Common myeloid progenitor, CD34-positive (primary cell): ENCODE results near the gene MYL9.

Experiments
- CTCF ChIA-PET: fragments of 350-600 bp; sonication (Branson Sonifier 250); formaldehyde crosslinking; loops from one replicate; lab custom pipeline; 2021; ENCODE audit warnings: antibody characterized with exemption; lab: Charles Lee
- POLR2A ChIA-PET: fragments of 350-600 bp; sonication (Branson Sonifier 250); formaldehyde crosslinking; loops from one replicate; lab custom pipeline; 2021; ENCODE audit warnings: antibody characterized with exemption; lab: Charles Lee
- DNase-seq, 3 donors: peaks; one replicate each; pipeline versions ENCODE4 v3.0.0 to v3.0.0-alpha.2; 2013
- H3K27ac ChIP-seq, 2 experiments: 1 replicate in 1 of 2; 2 replicates in 1 of 2; pipeline ENCODE4 v1.7.0; 2013; ENCODE audit warnings: inconsistent platforms in 2 of 2, low read length in 2 of 2, mild to moderate bottlenecking in 2 of 2, low read depth in 1 of 2, moderate library complexity in 1 of 2; ENCODE audit not compliant: severe bottlenecking in 2 of 2, insufficient read depth in 1 of 2, poor library complexity in 1 of 2
- H3K27me3 ChIP-seq, 5 experiments: replicated peaks in 2 of 5; 1 replicate in 3 of 5; 2 replicates in 2 of 5; pipeline versions ENCODE4 v1.6.1 to v1.7.0; 2013; ENCODE audit warnings: low read length in 4 of 5, mild to moderate bottlenecking in 2 of 5, moderate library complexity in 2 of 5, inconsistent platforms in 1 of 5; ENCODE audit not compliant: insufficient read depth in 5 of 5, control insufficient read depth in 4 of 5
- H3K36me3 ChIP-seq, 4 experiments: 1 replicate in 2 of 4; 2 replicates in 2 of 4; pipeline versions ENCODE4 v1.6.1 to v1.7.0; 2013; ENCODE audit warnings: low read length in 3 of 4, control low read depth in 1 of 4, mild to moderate bottlenecking in 1 of 4; ENCODE audit not compliant: control insufficient read depth in 4 of 4, insufficient read depth in 4 of 4
- H3K4me1 ChIP-seq, 4 experiments: 1 replicate in 3 of 4; 2 replicates in 1 of 4; pipeline versions ENCODE4 v1.6.1 to v1.7.1; 2013; ENCODE audit warnings: low read length in 3 of 4, mild to moderate bottlenecking in 3 of 4, control low read depth in 1 of 4, inconsistent platforms in 1 of 4, moderate library complexity in 1 of 4; ENCODE audit not compliant: control insufficient read depth in 4 of 4, insufficient read depth in 4 of 4; ENCODE audit errors: control extremely low read depth in 1 of 4
- H3K4me3 ChIP-seq, 7 experiments: 1 replicate in 4 of 7; 2 replicates in 3 of 7; pipeline versions ENCODE4 v1.5.1 to v1.7.0; 2013; ENCODE audit warnings: mild to moderate bottlenecking in 7 of 7, low read length in 6 of 7, moderate library complexity in 6 of 7, inconsistent platforms in 2 of 7, low read depth in 2 of 7, control low read depth in 1 of 7; ENCODE audit not compliant: insufficient read depth in 4 of 7, control insufficient read depth in 1 of 7; ENCODE audit errors: extremely low read depth in 1 of 7
- H3K9me3 ChIP-seq, 5 experiments: 1 replicate in 4 of 5; 2 replicates in 1 of 5; pipeline versions ENCODE4 v1.6.1 to v1.7.1; 2013; ENCODE audit warnings: low read length in 4 of 5, mild to moderate bottlenecking in 2 of 5, inconsistent platforms in 1 of 5, low read depth in 1 of 5, moderate library complexity in 1 of 5; ENCODE audit not compliant: control insufficient read depth in 4 of 5, insufficient read depth in 2 of 5; ENCODE audit errors: control extremely low read depth in 1 of 5
- WGBS: methylation state at CpG from one replicate; pipeline ENCODE4 v1.1.5; 2013; ENCODE audit not compliant: insufficient coverage; 5-methylcytosine and 5-hydroxymethylcytosine counted together

MYL9 gene

DNA sequence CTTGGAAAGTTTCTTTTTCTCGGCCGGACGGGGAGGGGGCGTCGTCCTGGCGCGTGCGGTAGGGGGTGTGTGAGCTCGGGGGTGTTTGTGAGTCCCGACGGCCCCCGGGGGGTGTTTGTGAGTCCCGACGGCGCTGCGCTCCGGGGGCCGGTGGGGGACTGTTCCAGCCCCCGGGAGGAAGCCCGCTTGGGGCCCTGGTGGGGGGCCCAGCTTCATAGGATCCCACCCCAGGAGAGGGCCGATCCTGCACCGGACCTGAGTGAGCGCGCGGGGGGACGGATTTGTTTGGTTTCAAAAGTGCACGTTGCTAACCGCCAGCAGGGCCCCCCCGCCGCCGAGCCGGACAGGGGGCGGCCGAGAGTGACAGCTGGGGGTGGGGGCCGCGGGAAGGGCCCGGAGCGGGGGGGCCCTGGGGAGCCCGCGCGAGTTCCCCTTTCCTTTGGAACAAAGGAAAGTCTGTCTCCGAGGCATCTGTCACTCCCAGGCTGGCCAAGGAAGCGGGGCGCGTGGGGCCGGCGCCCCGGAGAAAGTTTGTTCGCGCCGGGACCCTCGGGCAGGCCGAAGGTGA is 32.6 kb downstream of the MYL9 start:
- ChIA-PET POLR2A (interaction anchor here (1.2 to 2.4 kb wide), 5 partner anchors 17 to 50 kb away, joined by 3 to 12 read pairs (median 5); partner anchors contain the start of gene RAB5IF), CTCF (interaction anchor here (1.1 to 13.1 kb wide), 4 partner anchors 14 to 32 kb away, joined by 3 to 108 read pairs (median 28); partner anchors contain the start of gene RAB5IF)
- peaks cover 2 to 44% (median 36%) of the 10 kb centered on the region in 4 experiments for H3K4me1 ChIP-seq
- H3K9me3 ChIP-seq, result no peaks in the 10 kb centered on the region
- H3K27me3 ChIP-seq, result no peaks in the 10 kb centered on the region
- WGBS, result 0% methylated on average over 13 of the region's 53 CpGs
- H3K27ac ChIP-seq, result peak overlapping the region; percentile 94 to 96
- DNase-seq, result peak in 2 of 3 donors; percentile 71 to 82
- peaks cover 5 to 19% (median 9%) of the 10 kb centered on the region in 4 experiments for H3K36me3 ChIP-seq
- H3K4me3 ChIP-seq, result peak overlapping the region; percentile 73 to 89 (median 81)

DNA sequence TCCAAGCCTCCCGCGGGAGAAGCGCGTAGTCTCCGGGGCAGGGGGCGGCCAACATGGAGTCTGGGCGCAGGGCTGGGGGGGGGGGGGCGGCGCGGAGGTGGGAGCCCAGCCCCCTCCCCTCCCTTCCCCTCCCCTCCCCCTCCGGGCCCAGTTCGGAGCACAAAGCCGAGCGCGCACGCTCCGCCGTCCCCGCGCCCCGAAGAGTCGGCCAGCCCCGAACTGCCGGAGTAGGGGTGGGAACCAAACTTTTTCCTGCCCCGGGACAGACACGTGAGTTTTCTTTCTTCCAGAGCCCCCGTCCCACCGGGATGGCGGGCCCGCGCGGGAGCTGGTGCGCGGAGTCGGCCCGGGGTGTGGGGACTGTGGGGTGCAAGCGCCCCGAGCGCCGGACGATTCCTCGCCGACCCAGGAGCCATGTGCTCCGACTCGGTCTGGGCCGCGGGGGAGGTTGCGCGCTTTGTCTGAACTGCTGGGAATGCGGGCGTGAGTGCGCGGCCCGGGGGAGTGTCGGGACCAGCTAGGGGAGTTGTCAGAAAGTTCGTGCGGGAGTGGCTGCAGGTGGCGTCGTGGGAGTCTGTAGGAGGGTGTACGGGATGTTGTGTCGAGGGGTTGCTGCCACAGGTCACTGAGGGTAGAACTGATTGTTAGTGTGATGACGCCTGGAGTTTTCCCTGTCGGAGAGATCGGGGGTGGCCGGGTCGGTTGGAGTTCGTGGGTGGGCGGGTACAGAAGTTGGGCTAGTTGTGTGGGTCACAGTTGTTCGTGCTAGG is 33.2 kb downstream of the MYL9 start:
- Histone ChIP-seq H3K27me3 (no peaks in the 10 kb centered on the region), H3K4me1 (peaks cover 2 to 44% (median 36%) of the 10 kb centered on the region in 4 experiments), H3K27ac (peak overlapping the region; percentile 94 to 96), H3K9me3 (no peaks in the 10 kb centered on the region), H3K36me3 (peaks cover 6 to 23% (median 12%) of the 10 kb centered on the region in 4 experiments), H3K4me3 (peak overlapping the region; percentile 73 to 89 (median 81))
- POLR2A ChIA-PET, result interaction anchor here (0.7 to 2.4 kb wide), 7 partner anchors 14 to 286 kb away, joined by 3 to 12 read pairs (median 3); partner anchors contain the start of gene RAB5IF
- 0% methylated on average over 37 of the region's 69 CpGs for WGBS
- peak in 2 of 3 donors; percentile 69 to 71 for DNase-seq
- CTCF ChIA-PET, result interaction anchor here (1.3 to 13.1 kb wide), 3 partner anchors 13 to 31 kb away, joined by 9 to 108 read pairs (median 21); partner anchors contain the start of gene RAB5IF

DNA sequence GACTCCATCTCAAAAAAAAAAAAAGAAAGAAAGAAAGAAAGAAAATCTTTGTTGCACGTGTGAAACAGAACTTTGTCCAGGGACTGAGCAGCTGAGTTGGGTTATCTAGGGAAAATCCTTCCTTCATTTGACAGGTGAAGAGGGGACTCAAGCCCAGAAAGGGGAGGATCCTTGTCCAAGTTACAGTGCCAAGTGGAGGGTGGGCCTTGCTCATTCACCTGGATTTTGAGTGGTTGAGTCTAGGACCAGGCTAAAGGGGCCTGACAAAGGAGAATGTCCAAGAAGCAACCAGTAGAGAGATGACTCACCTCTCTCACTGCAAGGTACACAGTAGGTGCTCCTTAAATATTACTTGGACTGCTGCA is 34.7 kb downstream of the MYL9 start:
- H3K4me3 ChIP-seq, result peak overlapping the region in 3 of 7 experiments; percentile 21 to 89 (median 81)
- peak overlapping the region in 1 of 2 experiments; percentile 66 for H3K27ac ChIP-seq
- 67% methylated on average over 1 of the region's 1 CpG for WGBS
- CTCF ChIA-PET, result interaction anchor here (1.3 to 13.1 kb wide), 3 partner anchors 12 to 30 kb away, joined by 9 to 108 read pairs (median 21); partner anchors contain the start of gene RAB5IF
- peaks cover 2 to 43% (median 36%) of the 10 kb centered on the region in 4 experiments for H3K4me1 ChIP-seq
- H3K9me3 ChIP-seq, result no peaks in the 10 kb centered on the region
- no peak for DNase-seq
- peaks cover 8 to 35% (median 24%) of the 10 kb centered on the region in 4 experiments for H3K36me3 ChIP-seq
- POLR2A ChIA-PET, result interaction anchor here (0.6 to 1.4 kb wide), 3 partner anchors 10 to 14 kb away, joined by 3 to 5 read pairs (median 3); no protein-coding TSS in a partner anchor
- no peaks in the 10 kb centered on the region for H3K27me3 ChIP-seq

DNA sequence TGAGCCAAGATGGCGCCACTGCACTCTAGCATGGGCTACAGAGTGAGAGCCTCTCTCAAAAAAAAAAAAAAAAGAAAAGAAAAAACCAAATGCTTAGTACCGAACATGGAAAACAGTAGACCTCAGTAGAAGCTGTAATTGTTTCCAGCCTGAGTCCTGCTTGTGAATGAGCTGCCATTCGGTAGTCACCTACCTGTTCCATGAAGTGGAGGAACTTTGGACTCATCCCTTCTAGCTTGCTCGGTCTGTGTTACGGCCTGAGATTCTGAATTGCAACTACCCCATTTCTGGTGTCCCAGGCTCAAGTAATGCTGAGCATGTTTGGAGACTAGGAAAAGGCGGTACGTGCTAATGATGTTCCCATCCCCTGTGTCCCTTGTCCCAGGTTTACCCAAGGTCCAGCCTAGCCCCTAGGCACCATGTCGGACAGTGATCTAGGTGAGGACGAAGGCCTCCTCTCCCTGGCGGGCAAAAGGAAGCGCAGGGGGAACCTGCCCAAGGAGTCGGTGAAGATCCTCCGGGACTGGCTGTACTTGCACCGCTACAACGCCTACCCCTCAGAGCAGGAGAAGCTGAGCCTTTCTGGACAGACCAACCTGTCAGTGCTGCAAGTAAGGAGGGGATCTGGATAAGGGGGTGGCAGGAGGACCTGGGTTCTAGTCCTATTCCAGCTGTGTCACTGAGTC is 37.2 kb downstream of the MYL9 start:
- no peak for DNase-seq
- Histone ChIP-seq H3K4me3 (no peak overlapping the region), H3K27ac (no peak overlapping the region), H3K36me3 (peaks cover 10 to 52% (median 44%) of the 10 kb centered on the region in 4 experiments), H3K27me3 (no peaks in the 10 kb centered on the region), H3K4me1 (peaks cover 0 to 22% (median 19%) of the 10 kb centered on the region in 4 experiments), H3K9me3 (no peaks in the 10 kb centered on the region)
- CTCF ChIA-PET, result interaction anchor here (0.5 to 13.1 kb wide), 4 partner anchors 9 to 67 kb away, joined by 3 to 108 read pairs (median 6); partner anchors contain the start of gene RAB5IF
- WGBS, result 97% methylated on average over 13 of the region's 15 CpGs
- POLR2A ChIA-PET, result interaction anchor here (1.3 to 2.8 kb wide), 2 partner anchors 10 to 11 kb away, joined by 5 to 7 read pairs; no protein-coding TSS in a partner anchor

DNA sequence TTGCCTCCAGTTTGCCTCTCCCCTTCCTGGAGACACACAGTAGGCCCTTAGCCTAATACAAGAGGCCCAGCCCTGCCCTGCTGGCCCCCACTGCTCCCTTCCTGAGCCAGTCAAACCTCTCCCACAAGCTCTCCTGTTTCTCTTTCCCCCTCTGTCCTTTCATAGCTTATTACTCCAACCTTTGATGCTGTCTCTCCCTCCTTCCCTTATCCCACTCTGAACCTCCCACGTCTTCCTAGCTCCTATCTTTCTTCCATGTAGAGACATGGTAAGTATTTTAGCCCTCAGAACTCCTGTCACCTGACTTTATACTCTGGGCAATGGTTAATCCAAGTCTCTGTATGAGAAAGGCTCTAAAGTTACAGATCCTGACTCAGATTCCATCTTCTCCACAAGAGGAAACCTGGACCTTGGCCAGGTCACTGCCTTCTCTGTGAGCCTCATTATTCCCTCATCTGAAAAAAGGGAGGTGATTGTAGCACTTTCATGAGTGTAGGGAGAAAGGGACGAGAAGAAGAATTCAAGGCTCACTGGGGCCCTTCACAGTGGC is 38.8 kb downstream of the MYL9 start:
- ChIA-PET POLR2A (interaction anchor here (2.8 kb wide), 1 partner anchor 8 kb away, joined by 7 read pairs; no protein-coding TSS in a partner anchor), CTCF (interaction anchor here (1.3 to 13.1 kb wide), 4 partner anchors 8 to 23 kb away, joined by 3 to 108 read pairs (median 4); no protein-coding TSS in a partner anchor)
- no peaks in the 10 kb centered on the region for H3K9me3 ChIP-seq
- 100% methylated on average over 1 of the region's 2 CpGs for WGBS
- H3K27me3 ChIP-seq, result no peaks in the 10 kb centered on the region
- peaks cover 0 to 17% (median 15%) of the 10 kb centered on the region in 4 experiments for H3K4me1 ChIP-seq
- peaks cover 10 to 62% (median 48%) of the 10 kb centered on the region in 4 experiments for H3K36me3 ChIP-seq
- no peak overlapping the region for H3K4me3 ChIP-seq
- peak overlapping the region in 1 of 2 experiments; percentile 44 for H3K27ac ChIP-seq
- no peak for DNase-seq

DNA sequence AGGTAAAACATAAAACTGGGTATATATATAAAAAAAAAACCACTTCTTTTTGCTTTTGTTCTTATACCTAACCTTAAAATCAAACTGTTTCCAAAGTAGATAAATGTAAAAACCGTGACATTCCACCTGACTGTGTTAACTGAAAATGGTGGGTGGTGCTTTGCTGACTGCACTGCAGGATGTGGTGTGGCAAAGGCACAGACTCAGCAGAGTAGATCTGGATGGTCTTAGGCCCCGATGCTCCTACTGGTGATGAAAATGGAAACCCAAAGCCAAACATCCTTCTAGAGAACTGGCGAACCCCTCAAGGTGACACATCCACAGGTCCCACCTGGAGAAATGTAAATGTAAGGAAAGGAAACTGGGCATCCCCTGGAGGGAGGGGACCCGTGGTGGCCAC is 41.0 kb downstream of the MYL9 start:
- POLR2A ChIA-PET, result no interaction called here
- no peaks in the 10 kb centered on the region for H3K4me1 ChIP-seq
- no peak overlapping the region for H3K4me3 ChIP-seq
- no peak for DNase-seq
- 90% methylated on average over 2 of the region's 4 CpGs for WGBS
- CTCF ChIA-PET, result interaction anchor here (1.6 to 11.0 kb wide), 2 partner anchors 7 to 12 kb away, joined by 4 to 108 read pairs; partner anchors contain the start of gene TGIF2
- H3K9me3 ChIP-seq, result no peaks in the 10 kb centered on the region
- peaks cover 10 to 80% (median 59%) of the 10 kb centered on the region in 4 experiments for H3K36me3 ChIP-seq
- no peaks in the 10 kb centered on the region for H3K27me3 ChIP-seq
- H3K27ac ChIP-seq, result no peak overlapping the region
